ENCODE results near the gene OR5T1.

OR5T1 gene

DNA sequence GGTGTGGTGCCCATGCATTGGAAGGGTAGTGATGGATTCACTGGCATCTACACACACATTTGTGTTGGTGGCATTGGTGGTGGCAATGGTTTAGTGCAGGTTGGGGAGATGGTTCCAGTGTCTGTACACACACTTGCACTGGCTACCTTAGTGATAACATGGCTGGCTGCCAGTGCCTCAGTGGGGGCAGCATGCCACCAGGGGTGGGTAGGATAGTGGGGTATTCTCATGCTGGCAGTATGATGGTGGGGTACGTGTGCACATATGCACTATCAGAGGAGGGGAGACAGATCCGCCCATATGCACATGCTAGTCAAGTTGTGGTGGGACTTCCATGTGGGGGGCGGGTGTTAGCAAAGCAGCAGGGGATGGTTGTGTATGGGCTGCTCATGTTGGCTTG lies 33.9 kb downstream of the OR5T1 start:
- no peak for TF ChIP-seq EZH2 (IDR thresholded peaks at IDR 0.05; ENCODE audit: borderline replicate concordance, low read length)
- TF ChIP-seq CTCF (IDR thresholded peaks at IDR 0.05; ENCODE audit: low read length): no peak
- Histone ChIP-seq H3K4me1 (ENCODE audit: insufficient read depth, low read length, severe bottlenecking) (no peaks in the 10 kb centered on the region), H3K4me3 (ENCODE audit: low read depth, low read length, poor library complexity, severe bottlenecking) (no peak overlapping the region), H2AFZ (ENCODE audit: low read length) (no peak overlapping the region), H3K9me3 (ENCODE audit: low read length) (no peaks in the 10 kb centered on the region), H4K20me1 (ENCODE audit: insufficient read depth, low read length) (no peaks in the 10 kb centered on the region), H3F3A (ENCODE audit: insufficient read depth, low read length) (no peaks in the 10 kb centered on the region), H3K27me3 (ENCODE audit: insufficient read depth, low read length) (no peaks in the 10 kb centered on the region), H3K27ac (ENCODE audit: low read depth, low read length, poor library complexity, severe bottlenecking) (no peak overlapping the region), H3K9me2 (ENCODE audit: low read depth, low read length) (no peaks in the 10 kb centered on the region), H3K36me3 (ENCODE audit: insufficient read depth, low read length) (no peaks in the 10 kb centered on the region), H3K79me2 (ENCODE audit: insufficient read depth, low read length) (no peaks in the 10 kb centered on the region), H3K9ac (ENCODE audit: low read length) (no peak overlapping the region), H3K4me2 (ENCODE audit: low read length) (no peak overlapping the region)

DNA sequence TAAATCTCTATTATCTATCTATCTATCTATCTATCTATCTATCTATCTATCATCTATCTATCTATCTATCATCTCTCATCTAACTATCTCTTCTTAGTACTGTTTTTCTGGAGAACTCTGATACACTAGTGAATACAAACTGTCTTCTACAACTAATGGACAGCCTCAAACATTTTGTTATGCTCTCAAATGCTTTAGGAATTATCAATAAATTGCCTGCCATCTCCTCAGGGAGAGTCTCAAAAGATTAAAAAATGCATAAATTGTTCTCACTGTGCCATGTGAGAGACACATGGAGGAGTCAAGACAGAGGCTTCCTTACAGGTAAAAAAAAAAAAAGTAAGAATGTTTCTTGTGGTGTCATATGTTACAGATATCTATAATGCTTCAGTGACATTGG lies 40.9 kb downstream of the OR5T1 start, which contains the start of gene OR8K3:
OR8K3 (plus strand) TSS at position 301 of the 400 bp plus-strand sequence. CDS start 3,163 bp downstream, outside the sequence.
- no peaks in the 10 kb centered on the region for H3K9me2 ChIP-seq (ENCODE audit: low read depth, low read length)
- no peaks in the 10 kb centered on the region for H3K4me1 ChIP-seq (ENCODE audit: insufficient read depth, low read length, severe bottlenecking)
- H3K9me3 ChIP-seq (ENCODE audit: low read length): no peaks in the 10 kb centered on the region
- no peaks in the 10 kb centered on the region for H3K27me3 ChIP-seq (ENCODE audit: insufficient read depth, low read length)
- H3K27ac ChIP-seq (ENCODE audit: low read depth, low read length, poor library complexity, severe bottlenecking): no peak within 1 kb of the TSS
- no peak within 1 kb of the TSS for H3K9ac ChIP-seq (ENCODE audit: low read length)
- H3K4me2 ChIP-seq (ENCODE audit: low read length): no peak within 1 kb of the TSS
- no peaks in the 10 kb centered on the region for H3K36me3 ChIP-seq (ENCODE audit: insufficient read depth, low read length)
- TF ChIP-seq CTCF (IDR thresholded peaks at IDR 0.05; ENCODE audit: low read length) (no peak), EZH2 (IDR thresholded peaks at IDR 0.05; ENCODE audit: borderline replicate concordance, low read length) (no peak)
- H4K20me1 ChIP-seq (ENCODE audit: insufficient read depth, low read length): no peaks in the 10 kb centered on the region
- H3K79me2 ChIP-seq (ENCODE audit: insufficient read depth, low read length): no peaks in the 10 kb centered on the region
- H3F3A ChIP-seq (ENCODE audit: insufficient read depth, low read length): no peaks in the 10 kb centered on the region
- no peak within 1 kb of the TSS for H2AFZ ChIP-seq (ENCODE audit: low read length)
- H3K4me3 ChIP-seq (ENCODE audit: low read depth, low read length, poor library complexity, severe bottlenecking): no peak within 1 kb of the TSS

Data from OCI-LY1 (cell line).